GM19099 (cell line): ENCODE results near the gene TMEM273.

ENCODE experiments used
- POLR2A ChIP-seq: IDR thresholded peaks from 3 replicates; pipeline ENCODE4 v1.6.1; 2011; ENCODE audit warnings: low read depth; ENCODE audit not compliant: insufficient read length; ENCODE audit errors: extremely low read depth

The TMEM273 gene

GRCh38 chr10:49173853-49174252 is 14.3 kb downstream of the TMEM273 start:
- TF ChIP-seq POLR2A: no peak

DNA sequence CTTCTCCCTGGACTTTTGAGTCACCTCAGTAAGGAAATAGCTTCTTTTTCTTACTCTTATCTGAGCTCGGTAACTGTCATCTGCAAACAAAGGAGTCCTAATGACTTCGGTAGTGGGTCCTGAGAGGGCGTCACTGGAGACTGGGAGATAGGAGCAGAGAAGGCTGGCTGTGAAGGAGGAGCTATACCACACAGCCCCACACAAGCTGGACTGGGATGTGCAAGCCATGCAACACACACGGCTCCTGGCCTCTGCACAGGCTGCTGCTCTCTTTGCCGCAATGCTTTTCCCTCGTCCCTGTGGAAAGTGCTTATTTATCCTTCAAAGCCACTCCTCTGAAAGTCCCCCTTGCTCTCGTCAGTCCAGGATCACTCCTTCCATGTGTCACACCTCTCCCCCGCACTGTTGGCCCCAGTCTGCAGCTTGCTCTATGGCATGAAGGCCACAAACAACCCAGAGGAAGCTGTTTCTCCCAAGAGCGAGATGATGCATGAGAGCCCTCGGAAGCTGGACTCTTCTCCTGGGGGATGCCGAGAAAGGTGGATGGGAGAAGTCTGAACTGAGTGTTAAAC is 14.9 kb downstream of the TMEM273 start:
- TF ChIP-seq POLR2A: no peak

DNA sequence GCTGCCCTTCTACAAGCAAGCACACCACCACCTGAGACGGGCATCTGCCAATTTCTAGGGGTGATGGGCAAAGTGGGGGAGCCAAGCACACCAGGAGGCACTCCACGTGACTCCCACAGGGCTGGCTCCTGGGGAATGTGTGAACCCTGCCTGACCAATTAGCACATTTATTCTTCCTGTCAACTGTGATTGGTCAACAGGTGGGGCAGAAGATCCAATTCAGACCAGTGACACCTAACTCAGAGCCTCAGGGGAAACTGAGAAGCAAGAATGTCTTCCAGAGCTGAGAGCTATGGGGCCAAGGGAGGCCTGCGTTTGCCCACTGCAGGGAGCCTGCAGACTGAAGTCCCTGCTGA is 15.4 kb downstream of the TMEM273 start:
- no peak for TF ChIP-seq POLR2A

DNA sequence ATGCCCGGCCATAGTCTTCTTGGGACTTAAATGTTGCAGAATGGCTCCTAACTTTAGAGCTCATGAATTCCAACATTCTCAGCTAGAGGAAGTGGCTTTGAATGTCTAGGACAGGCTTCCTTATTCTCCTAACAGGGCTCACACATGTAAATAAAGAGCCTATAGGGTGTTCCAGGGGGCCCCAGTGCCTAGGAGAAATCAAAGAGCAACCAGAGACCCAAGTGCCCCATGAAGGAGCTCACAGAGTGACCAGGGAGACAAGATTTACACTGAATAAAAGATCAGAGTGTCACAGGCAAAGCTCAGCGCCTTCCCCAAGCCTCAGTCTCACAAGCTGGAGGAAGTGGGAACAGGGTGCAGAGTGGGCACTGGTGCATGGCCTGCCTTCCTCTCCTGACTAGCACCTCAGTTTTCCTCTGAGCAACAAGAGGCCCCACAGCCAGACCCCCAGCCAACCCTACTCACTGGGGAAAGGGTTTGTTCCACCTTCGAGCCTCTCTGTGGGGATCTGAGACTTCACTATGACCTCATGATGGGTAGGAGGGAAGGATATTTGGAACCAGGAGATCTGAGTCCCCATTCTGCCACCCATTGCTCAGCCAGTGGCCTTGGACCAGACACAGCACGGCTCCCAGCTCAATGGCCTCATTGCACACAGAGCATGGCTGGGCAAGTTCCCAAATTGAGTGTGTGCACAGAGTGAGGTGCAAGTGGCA is 16.0 kb downstream of the TMEM273 start:
- TF ChIP-seq POLR2A: no peak

DNA sequence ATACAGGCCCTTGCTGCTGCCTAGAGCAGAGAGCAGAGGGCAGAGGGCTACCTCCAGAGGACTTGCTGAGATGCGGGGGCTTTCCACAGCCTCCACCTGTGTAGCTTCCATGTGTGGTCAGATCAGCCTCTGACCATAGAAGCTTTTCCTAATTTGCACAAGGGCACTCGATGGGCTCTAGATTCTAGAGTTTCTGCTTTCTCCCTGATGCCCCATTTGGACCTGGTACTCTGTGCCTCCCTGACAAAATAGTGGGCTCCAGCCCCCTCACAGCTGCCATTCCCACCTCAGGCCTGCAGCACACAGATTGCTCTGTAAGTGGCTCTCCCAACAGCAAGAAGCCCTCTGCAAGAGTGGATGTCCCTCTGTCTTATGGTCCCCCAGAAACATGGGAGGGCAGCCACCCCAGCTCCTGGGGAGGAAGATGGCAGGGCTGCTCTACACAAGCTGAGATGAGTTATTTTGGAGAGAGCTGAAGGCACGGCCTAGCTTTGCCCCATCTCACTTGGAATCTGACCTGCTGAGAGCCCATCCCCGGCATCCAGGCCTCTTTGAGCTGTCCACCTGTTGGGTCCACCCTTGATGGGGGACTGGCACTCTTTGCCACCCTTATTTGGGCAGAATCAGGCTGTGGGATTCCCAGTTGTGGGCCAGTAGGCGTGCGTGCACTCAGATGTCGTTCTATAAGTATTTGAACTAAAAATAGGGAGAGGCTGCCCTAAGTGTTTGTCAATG is 16.7 kb downstream of the TMEM273 start:
- no peak for TF ChIP-seq POLR2A

GRCh38 chr10:49170632-49171325 is 17.4 kb downstream of the TMEM273 start:
- no peak for TF ChIP-seq POLR2A

- no peak for TF ChIP-seq POLR2A
These were observed 18.4 kb downstream of the TMEM273 start for GRCh38 chr10:49169776-49170175.

DNA sequence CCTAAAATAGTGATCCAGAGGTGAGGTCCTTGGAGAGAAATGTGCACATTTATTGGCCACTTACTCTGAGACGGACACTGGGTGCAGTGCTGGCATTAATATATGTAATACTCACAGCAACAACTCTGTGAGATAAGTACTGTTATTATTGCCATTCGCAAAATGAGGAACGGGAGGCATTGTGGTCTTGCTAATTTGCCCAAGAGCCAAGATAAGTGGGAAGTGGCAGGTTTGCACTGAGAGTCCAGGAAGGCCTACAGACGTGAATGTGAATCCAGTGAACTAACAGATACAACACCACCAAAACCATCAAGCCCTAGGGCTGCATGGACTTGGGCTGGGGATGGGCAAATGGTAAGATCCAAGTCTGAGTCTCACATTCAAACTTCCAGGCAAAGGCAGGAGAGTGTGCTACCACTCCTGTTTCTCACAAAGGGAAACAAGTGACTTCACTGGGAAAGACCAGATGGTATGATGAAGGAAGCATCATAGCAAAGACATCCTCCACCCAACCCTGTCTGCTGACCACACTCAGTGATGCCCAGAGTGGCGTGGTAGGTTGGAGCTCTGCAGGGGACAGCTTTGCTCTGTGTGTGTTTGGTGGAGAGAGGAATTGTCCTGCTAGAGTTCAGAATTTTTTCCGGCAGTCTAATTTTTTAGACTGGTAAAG is 19.2 kb downstream of the TMEM273 start:
- TF ChIP-seq POLR2A: no peak

GRCh38 chr10:49168171-49168540 is 20.0 kb downstream of the TMEM273 start:
- TF ChIP-seq POLR2A: no peak

GRCh38 chr10:49167425-49168170 is 20.6 kb downstream of the TMEM273 start:
- no peak for TF ChIP-seq POLR2A

DNA sequence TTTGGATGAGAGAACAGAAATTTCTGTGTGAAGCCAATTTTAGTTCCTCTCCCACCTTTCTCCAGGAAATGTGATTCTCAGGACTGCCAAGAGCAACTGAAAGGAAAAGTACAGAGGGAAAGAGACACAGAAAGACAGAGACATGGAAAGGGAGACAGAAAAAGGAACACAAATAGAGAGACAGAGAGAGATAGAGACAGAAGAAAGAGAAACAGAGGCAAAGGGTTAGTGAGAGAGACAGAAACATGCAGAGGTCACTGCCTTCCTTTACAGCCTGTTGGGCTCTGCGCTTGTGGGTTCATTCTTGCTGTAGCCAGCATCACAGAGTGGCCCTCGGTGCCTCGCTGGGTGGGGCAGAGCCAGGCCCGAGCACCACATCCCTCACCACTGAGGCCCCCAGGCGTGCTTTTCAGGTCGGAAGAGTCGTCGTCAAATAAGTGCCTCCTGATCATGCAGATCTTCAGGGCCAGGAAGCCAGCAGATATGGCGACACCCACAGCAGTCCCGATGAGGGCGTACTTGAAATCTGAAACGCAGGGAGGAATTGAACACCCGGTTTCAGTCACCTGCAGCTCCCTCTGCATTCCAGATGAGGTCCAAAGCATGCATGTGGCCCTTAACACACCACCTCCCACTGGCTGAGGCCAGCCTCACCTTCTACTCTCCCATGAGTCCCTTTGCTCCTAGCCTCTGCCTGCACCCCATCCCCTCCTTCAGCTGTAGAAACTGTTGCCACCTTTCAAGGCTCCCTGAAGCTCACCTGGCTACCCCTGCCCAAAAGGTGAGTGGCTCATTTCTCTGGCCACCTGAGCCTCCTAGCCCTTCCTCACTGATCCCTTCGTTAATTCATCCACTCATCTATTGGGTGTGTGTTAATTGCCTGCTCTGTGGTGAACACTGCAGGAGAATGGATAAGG is 21.4 kb downstream of the TMEM273 start:
- TF ChIP-seq POLR2A: no peak

- no peak for TF ChIP-seq POLR2A
These were observed 22.2 kb downstream of the TMEM273 start for GRCh38 chr10:49165821-49166483.

DNA sequence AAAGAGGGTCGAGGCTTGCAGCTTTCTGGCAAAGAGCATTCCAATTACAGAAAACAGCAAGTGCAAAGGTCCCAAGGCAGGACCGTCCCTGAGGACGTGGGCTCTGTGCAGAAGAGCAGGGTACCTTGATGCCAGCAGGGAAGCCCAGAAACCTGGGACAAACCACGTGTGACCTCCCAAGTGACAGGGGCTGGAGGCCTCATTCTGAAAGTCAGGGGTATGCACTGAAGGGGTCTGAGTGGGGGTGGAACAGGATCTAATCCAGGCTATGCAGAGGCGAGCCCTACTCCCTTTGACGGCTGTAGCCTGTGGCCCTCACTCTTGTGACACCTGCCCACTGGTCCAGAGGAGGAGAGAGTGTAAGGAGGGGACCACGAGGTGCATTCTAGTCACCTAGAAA is 22.9 kb downstream of the TMEM273 start:
- TF ChIP-seq POLR2A: no peak

- TF ChIP-seq POLR2A: no peak
These were observed 23.5 kb downstream of the TMEM273 start for GRCh38 chr10:49164559-49165188.
